HepG2 (cell line): Measurements from ENCODE around the gene RSRC2. TPM values are rescaled to one million over a fixed set of nuclear protein-coding genes. Genes with fewer than 3 reads are reported as not detected.

Experiments used
- ELF3 ChIP-seq: IDR thresholded peaks from 2 replicates; pipeline ENCODE4 v1.6.1; 2016; ENCODE audit warnings: missing genetic modification reagents, missing compliant biosample characterization
- FLYWCH1 ChIP-seq: sonication (generic); formaldehyde crosslinking; IDR thresholded peaks from 2 replicates; pipeline ENCODE4 v1.8.1; 2023; ENCODE audit warnings: mild to moderate bottlenecking, missing genetic modification reagents
- HHEX ChIP-seq: IDR thresholded peaks from 2 replicates; pipeline ENCODE4 v1.6.1; 2016; ENCODE audit warnings: control low read depth
- HNF4A ChIP-seq: sonication (generic); formaldehyde crosslinking; IDR thresholded peaks from 2 replicates; pipeline ENCODE4 v1.4.0; 2020; ENCODE audit warnings: missing genetic modification reagents
- MLX ChIP-seq: IDR thresholded peaks from 2 replicates; pipeline ENCODE4 v1.6.1; 2016
- NRL ChIP-seq: sonication (generic); formaldehyde crosslinking; IDR thresholded peaks from 2 replicates; pipeline ENCODE4 v1.5.0; 2020; ENCODE audit warnings: missing genetic modification reagents, mild to moderate bottlenecking, moderate library complexity, borderline replicate concordance
- RFXANK ChIP-seq: IDR thresholded peaks from 2 replicates; pipeline ENCODE4 v1.6.1; 2016
- TCF7 ChIP-seq: sonication (generic); IDR thresholded peaks from 2 replicates; pipeline ENCODE4 v1.6.1; 2016; ENCODE audit warnings: antibody characterized with exemption, low read depth
- ZNF331 ChIP-seq: sonication (generic); formaldehyde crosslinking; IDR thresholded peaks from 2 replicates; pipeline ENCODE4 v1.4.0; 2020; ENCODE audit warnings: missing genetic modification reagents
- ZNF619 ChIP-seq: sonication (generic); formaldehyde crosslinking; IDR thresholded peaks from 2 replicates; pipeline ENCODE4 v1.4.0; 2020; ENCODE audit warnings: mild to moderate bottlenecking, missing genetic modification reagents
- ZSCAN22 ChIP-seq: sonication (generic); formaldehyde crosslinking; IDR thresholded peaks from 2 replicates; pipeline ENCODE4 v1.4.0; 2020; ENCODE audit warnings: mild to moderate bottlenecking, missing genetic modification reagents
- polyA plus RNA-seq, 8 experiments: library from polyadenylated mRNA; depleted of rRNA in 3 of 8; stranded (reverse) in 7 of 8; unstranded in 1 of 8; fragments of >200 nt; fragmentation: Illumina TruSeq in 4 of 8; extraction: Trizol in 4 of 8; gene quantifications; 2 replicates each; pipeline versions ENCODE4 v1.2.1 to v1.2.3, GENCODE V29; 2011 to 2016; ENCODE audit warnings: low read depth in 4 of 8, missing spikeins in 1 of 8, mixed read lengths in 1 of 8; ENCODE audit not compliant: insufficient read depth in 1 of 8
- total RNA-seq, 5 experiments: library from RNA; depleted of rRNA; stranded (reverse); fragments of >200 nt; fragmentation: Illumina TruSeq; extraction: Trizol; gene quantifications; 2 replicates each; pipeline ENCODE4 v1.2.3, GENCODE V29; 2016; ENCODE audit warnings: low read depth in 1 of 5
- TF ChIP-seq, protein P1 (sequence below): sonication (generic); formaldehyde crosslinking; IDR thresholded peaks from 2 replicates; pipeline ENCODE4 v1.5.0; 2020; ENCODE audit warnings: missing genetic modification reagents, mild to moderate bottlenecking, borderline replicate concordance
- TF ChIP-seq, protein P2 (sequence below): sonication (generic); formaldehyde crosslinking; IDR thresholded peaks from 2 replicates; pipeline ENCODE4 v1.8.1; 2023; ENCODE audit warnings: mild to moderate bottlenecking, moderate library complexity, missing genetic modification reagents
- TF ChIP-seq, protein P3 (sequence below), 2 experiments: sonication (generic) in 1 of 2; formaldehyde crosslinking in 1 of 2; IDR thresholded peaks; 2 replicates each; pipeline versions ENCODE4 v1.6.1 to v1.9.0; 2014 to 2022; ENCODE audit warnings: antibody characterized with exemption in 1 of 2, borderline replicate concordance in 1 of 2, inconsistent platforms in 1 of 2, low read depth in 1 of 2, missing genetic modification reagents in 1 of 2
- TF ChIP-seq, protein P4 (sequence below): sonication (generic); formaldehyde crosslinking; IDR thresholded peaks from 2 replicates; pipeline ENCODE4 v1.5.0; 2020; ENCODE audit warnings: missing genetic modification reagents
- TF ChIP-seq, protein P5 (sequence below): sonication (generic); formaldehyde crosslinking; IDR thresholded peaks from 2 replicates; pipeline ENCODE4 v1.4.0; 2020; ENCODE audit warnings: missing genetic modification reagents, borderline replicate concordance

RSRC2 gene
- total and polyA plus RNA-seq, 2 of the 13 experiments (the other 11 are each of a cell fraction or from before 2014, with no cell fraction given) = 31.4 to 77.8 TPM

GRCh38 chr12:122489038-122489437 lies 37.7 kb downstream of the RSRC2 start (continued):
- TF ChIP-seq HNF4A (CRISPR knock-in tag) (peak; percentile 97), MLX (CRISPR knock-in tag) (0 out of 2 replicates have a peak, but pooled peaks have one; percentile 34), HHEX (peak; percentile 69), ZNF331 (CRISPR knock-in tag) (peak; percentile 58; the same call in 1 of the 2 replicates), ELF3 (CRISPR knock-in tag) (peak; percentile 85), NRL (CRISPR knock-in tag) (no peak), TCF7 (no peak), RFXANK (peak; percentile 76), ZSCAN22 (CRISPR knock-in tag) (no peak), ZNF619 (CRISPR knock-in tag) (no peak), FLYWCH1 (CRISPR knock-in tag) (no peak)
- TF ChIP-seq, protein P1, sequence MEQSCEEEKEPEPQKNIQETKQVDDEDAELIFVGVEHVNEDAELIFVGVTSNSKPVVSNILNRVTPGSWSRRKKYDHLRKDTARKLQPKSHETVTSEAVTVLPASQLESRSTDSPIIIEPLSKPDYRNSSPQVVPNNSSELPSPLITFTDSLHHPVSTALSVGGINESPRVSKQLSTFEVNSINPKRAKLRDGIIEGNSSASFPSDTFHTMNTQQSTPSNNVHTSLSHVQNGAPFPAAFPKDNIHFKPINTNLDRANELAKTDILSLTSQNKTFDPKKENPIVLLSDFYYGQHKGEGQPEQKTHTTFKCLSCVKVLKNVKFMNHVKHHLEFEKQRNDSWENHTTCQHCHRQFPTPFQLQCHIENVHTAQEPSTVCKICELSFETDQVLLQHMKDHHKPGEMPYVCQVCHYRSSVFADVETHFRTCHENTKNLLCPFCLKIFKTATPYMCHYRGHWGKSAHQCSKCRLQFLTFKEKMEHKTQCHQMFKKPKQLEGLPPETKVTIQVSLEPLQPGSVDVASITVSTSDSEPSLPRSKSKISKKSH (CRISPR knock-in tag) = no peak
- TF ChIP-seq, protein P2, sequence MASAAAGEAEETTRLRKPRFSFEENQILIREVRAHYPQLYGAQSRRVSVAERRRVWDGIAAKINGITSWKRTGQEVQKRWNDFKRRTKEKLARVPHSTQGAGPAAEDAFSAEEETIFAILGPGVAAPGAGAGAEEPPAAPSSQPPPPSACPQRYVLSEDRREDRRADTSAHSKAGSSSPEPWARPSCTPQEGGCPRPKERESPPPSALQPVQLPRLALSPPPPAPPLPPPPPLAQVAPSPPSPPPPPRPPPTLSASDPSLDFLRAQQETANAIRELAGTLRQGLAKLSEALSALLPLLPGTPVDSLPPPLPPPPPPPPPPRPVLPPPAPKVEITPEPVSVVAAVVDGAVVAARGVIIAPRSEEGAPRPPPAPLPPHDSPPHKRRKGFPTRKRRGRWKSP (CRISPR knock-in tag) = peak; percentile 77; the same call in 1 of the 2 replicates
- TF ChIP-seq, protein P3, sequence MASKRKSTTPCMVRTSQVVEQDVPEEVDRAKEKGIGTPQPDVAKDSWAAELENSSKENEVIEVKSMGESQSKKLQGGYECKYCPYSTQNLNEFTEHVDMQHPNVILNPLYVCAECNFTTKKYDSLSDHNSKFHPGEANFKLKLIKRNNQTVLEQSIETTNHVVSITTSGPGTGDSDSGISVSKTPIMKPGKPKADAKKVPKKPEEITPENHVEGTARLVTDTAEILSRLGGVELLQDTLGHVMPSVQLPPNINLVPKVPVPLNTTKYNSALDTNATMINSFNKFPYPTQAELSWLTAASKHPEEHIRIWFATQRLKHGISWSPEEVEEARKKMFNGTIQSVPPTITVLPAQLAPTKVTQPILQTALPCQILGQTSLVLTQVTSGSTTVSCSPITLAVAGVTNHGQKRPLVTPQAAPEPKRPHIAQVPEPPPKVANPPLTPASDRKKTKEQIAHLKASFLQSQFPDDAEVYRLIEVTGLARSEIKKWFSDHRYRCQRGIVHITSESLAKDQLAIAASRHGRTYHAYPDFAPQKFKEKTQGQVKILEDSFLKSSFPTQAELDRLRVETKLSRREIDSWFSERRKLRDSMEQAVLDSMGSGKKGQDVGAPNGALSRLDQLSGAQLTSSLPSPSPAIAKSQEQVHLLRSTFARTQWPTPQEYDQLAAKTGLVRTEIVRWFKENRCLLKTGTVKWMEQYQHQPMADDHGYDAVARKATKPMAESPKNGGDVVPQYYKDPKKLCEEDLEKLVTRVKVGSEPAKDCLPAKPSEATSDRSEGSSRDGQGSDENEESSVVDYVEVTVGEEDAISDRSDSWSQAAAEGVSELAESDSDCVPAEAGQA (IDR thresholded peaks at IDR 0.05; ENCODE audit: low read depth) = no peak
- TF ChIP-seq, protein P3 (CRISPR knock-in tag; IDR thresholded peaks at IDR 0.05; ENCODE audit: borderline replicate concordance) = no peak
- TF ChIP-seq, protein P4, sequence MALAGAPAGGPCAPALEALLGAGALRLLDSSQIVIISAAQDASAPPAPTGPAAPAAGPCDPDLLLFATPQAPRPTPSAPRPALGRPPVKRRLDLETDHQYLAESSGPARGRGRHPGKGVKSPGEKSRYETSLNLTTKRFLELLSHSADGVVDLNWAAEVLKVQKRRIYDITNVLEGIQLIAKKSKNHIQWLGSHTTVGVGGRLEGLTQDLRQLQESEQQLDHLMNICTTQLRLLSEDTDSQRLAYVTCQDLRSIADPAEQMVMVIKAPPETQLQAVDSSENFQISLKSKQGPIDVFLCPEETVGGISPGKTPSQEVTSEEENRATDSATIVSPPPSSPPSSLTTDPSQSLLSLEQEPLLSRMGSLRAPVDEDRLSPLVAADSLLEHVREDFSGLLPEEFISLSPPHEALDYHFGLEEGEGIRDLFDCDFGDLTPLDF = no peak
- TF ChIP-seq, protein P5, sequence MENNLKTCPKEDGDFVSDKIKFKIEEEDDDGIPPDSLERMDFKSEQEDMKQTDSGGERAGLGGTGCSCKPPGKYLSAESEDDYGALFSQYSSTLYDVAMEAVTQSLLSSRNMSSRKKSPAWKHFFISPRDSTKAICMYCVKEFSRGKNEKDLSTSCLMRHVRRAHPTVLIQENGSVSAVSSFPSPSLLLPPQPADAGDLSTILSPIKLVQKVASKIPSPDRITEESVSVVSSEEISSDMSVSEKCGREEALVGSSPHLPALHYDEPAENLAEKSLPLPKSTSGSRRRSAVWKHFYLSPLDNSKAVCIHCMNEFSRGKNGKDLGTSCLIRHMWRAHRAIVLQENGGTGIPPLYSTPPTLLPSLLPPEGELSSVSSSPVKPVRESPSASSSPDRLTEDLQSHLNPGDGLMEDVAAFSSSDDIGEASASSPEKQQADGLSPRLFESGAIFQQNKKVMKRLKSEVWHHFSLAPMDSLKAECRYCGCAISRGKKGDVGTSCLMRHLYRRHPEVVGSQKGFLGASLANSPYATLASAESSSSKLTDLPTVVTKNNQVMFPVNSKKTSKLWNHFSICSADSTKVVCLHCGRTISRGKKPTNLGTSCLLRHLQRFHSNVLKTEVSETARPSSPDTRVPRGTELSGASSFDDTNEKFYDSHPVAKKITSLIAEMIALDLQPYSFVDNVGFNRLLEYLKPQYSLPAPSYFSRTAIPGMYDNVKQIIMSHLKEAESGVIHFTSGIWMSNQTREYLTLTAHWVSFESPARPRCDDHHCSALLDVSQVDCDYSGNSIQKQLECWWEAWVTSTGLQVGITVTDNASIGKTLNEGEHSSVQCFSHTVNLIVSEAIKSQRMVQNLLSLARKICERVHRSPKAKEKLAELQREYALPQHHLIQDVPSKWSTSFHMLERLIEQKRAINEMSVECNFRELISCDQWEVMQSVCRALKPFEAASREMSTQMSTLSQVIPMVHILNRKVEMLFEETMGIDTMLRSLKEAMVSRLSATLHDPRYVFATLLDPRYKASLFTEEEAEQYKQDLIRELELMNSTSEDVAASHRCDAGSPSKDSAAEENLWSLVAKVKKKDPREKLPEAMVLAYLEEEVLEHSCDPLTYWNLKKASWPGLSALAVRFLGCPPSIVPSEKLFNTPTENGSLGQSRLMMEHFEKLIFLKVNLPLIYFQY (CRISPR knock-in tag) = peak; percentile 54; the same call in 1 of the 2 replicates
